DMS79 (cell line): ENCODE measurements around the gene LRG1.
"Not testable (repeated sequence)": the region's sequence is repeated elsewhere in the genome, so short reads cannot be mapped to it uniquely, and the experiment has no call there.

ENCODE experiments used
- DNase-seq: peaks from one replicate; lab custom pipeline; 2025; lab: John Stamatoyannopoulos, UW

Gene LRG1

DNA sequence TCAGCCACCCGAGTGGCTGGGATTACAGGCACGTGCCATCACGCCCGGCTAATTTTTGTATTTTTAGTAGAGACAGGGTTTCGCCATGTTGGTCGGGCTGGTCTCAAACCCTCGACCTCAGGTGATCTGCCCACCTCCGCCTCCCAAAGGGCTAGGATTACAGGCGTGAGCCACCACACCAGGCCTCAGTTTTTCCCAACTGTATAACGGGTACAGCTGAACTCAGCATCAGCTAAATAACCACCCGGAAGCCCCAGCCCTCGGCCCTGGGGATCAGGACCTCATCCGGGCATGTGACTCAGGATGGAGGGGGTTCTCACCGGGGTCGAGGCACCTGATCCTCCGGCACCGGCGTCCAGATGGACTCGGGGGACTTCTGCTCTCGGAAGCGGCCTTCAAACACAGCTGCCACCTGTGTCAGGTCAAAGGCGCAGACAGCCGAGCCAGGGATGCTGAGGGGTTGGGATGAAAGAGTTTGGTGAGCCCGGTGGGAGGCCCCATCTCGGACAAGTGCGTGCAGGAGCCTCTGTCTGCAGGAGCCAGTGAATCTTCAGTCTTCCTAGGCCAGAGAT, 10.7 kb upstream of the LRG1 start:
- DNase-seq: no peak

DNA sequence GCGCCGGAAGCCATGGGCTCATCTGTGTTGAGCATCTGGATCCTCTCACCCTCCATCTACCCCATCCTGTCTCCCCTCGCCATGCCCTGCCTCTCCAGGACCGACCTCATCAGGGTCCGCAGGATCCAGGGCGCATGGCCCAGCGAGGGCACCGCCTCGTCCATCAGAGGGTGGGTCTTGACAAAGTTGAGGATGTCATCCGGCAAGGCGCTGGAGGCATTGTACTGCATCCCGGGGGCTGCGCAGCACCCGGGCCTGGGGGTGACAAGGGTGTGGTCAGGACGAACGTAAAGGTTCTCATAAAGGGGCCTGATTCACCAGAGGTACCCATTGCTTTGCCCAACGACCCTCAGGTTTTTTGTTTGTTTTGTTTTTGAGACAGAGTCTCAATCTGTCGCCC, 10.2 kb upstream of the LRG1 start:
- DNase-seq: no peak

DNA sequence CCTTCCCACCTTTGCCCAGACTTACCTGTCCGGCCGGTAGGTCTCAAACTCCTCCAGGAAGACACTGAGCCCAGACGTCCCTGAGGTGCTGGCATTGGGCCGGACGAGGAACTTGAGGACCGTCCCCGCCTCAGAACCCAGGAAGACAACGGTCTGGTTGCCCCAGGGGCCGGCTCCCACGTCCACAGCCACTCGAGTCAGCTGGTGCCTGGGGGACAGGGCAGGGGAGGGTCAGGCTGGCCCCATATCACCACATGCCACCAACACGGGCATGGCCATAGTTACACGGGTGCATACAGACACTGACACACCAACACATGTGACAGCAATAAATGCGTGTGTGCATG, 8.4 kb upstream of the LRG1 start:
- DNase-seq: no peak

DNA sequence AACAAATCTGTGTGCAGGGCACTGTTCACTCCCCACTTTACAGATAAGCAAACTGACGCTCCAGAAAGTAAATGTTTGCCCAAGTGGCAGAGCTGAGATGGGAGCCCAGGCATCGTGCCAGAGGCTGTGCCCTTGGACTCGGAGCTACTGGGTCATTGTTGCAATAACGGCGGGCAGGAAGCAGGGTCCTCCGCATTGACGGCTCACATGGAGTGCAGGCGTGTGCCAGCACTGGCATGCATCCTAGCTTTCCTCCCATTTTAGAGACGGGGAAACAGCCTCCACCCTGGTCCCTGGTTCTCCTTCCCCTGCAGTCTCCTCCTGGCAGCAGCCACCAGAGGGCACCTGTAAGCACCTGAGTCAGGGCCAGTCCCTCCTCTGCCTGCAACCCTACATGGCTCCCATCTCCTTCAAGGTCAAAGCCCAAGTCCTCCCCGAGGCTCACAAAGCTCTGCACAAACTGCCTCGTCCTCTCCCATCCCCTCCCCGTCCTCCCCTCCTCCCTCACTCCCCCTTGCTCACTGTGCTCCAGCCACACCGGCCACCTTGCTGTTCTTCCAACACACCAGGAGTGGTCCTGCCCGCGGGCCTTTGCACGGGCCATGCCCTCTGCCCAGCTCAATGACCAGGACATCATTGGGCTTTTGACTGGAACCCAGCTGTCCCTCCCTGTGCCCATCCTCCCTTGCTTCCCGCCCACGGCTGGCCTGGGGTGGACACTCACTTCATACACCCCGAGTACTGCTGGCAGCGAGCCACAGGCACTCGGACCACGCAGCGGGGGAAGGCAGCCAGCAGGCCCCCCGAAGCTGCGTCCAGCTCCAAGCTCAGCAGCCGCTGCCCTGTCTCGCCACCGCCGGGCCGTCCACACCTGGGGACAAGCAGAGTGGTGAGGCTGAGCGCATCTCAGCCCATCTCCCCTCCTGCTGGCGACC, 7.7 kb upstream of the LRG1 start:
- no peak for DNase-seq

DNA sequence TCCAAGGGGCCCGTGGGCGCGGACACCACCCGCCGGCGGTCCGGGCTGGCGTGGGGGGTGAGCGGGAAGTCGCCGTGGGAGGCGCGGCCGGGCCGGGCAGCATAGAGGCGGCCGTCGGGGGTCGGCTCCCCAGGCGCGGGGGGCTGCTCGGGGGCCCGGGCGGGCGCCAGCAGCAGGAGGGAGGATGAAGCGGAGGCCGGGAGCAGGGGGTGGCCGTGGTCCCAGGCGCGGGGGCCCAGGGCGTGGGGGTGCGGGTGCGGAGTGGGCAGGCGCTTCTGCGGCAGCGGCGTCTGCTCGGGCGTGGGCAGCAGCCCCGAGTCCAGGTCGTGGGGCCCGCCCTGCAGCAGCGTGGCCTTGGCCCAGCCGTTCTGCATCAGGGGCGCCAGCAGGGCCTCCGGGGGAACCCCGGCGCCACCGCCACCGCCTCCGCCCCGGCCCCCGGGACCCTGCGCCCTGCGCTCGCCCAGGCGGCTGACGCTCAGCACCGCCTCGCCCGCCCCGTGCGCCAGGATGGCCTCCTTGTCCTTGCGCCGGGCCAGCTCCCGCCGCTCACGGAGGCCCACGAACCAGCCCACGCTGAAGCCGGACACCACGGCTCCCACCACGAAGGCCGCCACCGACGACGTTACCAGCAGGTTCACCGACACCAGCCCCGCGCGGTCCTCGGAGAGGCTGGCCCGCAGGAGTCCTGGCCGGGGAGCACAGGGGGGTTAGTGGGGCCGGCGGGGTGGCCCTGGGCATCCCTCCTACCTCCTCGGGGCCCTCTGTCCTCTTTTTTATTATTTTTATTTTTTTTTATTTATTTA, 4.2 kb upstream of the LRG1 start:
- DNase-seq: no peak

DNA sequence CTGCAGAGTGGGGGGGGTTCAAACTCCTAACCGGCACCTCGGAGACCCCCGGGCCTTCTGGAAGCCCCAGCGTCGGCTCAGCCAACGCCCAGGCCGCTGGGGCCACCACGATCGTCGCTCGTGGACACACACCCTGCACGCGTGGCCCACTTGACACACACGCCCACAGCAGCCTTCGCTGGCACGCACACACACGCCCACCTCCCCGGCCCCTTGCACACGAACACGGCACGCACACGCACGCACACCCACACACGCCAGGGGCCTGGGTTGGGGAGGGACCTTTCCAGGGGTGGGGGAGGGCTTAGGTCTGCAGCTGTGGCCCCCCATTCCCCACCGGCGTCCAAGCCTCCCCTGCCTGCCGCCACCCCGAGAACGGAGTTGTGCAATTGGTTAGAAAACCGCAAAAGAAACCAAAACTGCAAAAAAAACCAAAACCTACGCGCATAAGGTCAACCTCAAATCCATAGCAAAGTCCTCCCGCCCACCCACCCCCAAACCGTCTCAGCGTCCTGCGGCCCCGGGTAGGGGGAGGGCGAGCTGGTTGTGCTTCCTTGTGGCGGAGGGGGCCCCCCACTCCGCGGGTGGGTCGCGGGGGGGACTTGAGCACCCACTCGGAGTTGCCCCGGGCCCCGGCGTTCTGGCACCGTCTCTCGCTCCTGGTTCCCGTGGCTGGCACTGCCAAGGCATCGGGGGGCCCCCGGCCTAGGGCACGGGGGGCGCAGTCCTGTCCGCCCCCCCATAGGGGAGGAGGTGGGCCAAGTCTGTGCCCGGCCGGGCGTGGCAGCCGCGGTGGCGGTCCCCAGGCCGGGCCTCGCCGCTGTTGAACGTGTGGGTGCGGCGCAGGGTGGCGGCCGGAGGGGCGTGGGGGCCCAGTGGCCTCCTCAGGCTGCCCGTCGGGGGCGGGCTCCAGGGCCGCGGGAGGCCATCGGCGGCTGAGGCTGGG, 3.3 kb upstream of the LRG1 start:
- no peak for DNase-seq

DNA sequence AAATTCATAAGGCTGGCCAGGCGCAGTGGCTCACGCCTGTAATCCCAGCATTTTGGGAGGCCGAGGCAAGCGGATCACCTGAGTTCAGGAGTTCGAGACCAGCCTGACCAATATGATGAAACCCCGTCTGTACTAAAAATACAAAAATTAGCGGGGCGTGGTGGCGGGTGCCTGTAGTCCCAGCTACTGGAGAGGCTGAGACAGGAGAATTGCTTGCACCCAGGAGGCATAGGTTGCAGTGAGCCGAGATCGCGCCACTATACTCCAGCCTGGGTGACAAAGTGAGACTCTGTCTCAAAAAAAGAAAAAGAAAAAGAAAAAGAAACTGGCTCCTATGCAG, 1.9 kb upstream of the LRG1 start:
- not testable (repeated sequence) for DNase-seq

DNA sequence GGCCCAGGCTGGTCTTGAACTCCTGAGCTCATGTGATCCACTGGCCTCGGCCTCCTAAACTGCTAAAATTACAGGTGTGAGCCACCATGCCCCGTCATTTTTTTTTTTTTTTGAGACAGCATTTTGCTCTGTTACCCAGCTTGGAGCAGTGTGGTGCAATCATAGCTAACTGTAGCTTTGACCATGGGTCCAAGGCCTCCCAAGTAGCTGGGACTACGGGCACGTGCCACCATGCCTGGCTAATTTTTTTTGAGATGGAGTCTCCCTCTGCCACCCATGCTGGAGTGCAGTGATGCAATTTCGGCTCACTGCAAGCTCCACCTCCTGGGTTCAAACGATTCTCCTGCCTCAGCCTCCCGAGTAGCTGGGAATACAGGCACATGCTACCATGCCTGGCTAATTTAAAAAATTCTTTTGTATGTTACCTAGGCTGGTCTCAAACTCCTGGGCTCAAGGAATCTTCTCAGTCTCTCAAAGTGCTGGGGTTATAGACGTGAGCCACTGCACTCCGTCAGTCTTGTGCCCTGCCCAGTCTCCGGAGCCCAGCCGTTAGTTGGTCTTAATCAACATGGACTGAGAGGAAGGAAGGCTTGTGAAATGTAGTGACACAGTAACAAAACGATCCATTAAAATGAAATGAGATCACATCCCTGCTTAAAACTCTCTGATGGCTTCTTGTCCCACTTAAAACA, 1.4 kb upstream of the LRG1 start:
- no peak for DNase-seq

DNA sequence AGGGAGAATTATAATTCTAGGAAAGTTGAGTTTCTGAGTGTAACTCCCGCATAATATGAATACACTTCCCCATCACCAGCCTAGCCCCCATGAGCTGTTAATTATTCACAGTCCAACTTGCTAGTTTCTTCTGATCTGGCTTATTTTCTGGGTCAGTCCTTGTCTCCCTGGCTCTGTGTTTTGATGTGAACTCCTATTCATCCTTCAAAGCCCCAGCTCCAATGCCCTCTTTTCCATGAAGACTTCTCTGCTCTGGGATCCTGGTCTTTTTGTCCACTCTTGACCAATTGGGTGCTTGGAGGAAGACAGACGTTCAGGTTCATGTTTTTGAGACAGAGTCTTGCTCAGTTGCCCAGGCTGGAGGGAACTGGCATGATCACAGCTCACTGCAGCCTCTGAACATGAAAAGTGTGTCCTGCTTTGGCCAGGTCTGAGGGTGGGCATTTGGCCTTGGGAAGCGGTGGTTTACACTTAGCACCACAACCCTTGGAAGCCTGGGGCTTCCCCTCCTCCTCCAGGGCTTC, 605 bp downstream of the LRG1 start:
- DNase-seq: no peak

DNA sequence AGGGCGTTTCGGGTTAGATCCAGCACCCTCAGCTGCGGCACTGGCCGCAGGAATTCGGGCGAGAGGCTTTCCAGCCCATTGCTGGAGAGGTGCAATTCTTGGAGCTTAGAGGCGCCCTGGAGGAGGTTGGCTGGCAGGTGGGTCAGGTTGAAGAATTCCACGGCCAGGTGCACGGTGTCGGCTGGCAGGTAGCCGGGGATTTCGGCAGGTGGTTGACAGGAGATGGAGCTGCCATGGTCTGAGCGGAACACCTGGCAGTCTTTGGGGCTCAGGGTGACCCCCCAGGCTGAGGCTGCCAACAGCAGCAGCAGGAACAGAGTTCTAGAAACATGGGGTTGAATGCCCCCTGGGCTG, 1.3 kb downstream of the LRG1 start:
- DNase-seq: peak; percentile 69

DNA sequence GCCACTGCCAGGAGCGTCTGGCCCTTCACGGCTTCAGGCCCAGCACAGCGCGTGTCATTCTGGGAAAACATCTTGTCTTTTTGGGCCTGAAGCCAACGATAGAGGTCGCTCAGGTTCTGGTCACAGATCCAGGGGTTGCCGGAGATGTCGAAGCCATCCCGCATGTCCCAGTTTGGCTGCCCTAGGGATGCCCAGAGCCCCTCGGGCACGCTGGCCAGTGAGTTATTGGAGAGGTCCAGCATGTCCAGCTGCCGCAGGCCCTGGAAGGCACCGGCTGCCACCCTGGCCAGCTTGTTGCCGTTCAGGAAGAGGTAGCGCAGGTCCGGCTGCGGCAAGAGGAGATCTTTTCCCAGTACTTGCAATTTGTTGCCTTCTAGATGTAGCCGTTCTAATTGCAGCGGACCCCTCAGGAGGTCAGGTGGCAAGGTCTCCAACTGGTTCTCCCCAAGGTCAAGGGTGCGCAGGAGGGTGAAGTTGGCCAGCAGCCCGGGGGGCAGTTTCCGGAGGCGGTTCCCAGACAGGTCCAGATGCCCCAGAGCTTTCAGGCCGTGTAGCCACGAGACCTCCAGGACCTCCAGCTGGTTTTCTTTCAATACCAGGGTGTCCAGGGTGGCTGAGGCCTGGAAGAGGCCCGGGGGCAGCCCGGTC, 1.8 kb downstream of the LRG1 start:
- peak; percentile 23 for DNase-seq

DNA sequence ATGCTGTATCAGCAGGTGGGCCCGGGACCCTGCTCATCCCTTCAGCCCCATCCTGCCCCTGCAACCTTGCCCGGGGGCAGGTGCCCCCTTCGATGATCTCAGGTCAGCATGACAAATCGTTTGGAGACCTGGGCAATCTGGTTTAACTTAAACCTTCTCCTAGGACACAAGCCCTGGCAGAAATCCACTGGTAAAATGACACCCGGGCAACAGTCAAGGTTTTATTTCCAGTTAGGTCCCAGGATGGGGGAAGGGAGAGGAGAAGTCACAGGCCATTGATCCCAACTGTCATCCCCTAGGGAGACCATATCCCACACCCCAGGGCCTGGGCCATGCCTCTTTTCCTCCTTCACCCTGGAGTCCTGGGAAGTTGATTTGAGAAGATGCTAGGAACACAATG, 3.0 kb downstream of the LRG1 start:
- DNase-seq: no peak

DNA sequence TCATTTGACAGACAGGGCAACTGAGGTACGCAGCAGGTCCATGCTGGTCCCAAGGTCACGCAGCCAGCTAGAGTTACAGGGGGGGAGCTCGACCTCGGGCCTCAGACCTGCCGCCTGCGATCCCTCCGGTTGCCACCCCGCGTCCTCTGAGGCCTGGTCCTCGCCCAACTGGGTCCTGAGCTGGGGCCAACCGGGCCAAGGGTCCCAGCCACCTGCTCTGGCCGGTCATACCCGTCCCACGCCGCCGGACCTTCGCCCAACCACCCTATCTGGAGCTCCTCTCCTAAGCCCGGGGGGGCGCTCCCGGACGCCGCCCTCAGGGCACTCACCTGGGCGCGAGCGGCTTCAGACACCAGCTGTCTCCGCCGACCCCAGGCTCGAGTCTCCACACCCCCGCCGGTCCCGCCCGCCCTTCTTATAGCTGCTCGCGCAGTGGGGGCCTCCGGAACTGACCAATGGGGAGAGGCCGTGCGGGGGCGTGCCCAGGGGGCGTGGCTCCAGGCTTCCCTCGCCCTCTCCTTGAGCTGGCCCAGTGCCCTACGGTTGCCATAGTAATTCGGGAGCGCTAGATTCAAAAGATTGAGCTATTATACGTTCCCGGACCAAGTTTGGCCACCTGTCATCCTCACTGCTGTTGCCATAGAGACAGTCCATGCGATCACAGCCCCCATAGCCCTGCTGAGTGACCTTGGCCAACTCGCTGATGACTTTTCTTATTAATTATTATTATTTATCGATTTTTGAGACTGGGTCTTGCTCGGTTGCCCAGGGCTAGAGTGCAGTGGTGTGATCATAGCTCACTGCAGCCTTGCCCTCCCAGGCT, 4.8 kb downstream of the LRG1 start, which contains the start of gene PLIN5:
TSS of gene PLIN5 (minus strand) at position 389 of the 823 bp plus-strand sequence. CDS start 1,150 bp downstream, outside the sequence.
- DNase-seq: peak; percentile 73

DNA sequence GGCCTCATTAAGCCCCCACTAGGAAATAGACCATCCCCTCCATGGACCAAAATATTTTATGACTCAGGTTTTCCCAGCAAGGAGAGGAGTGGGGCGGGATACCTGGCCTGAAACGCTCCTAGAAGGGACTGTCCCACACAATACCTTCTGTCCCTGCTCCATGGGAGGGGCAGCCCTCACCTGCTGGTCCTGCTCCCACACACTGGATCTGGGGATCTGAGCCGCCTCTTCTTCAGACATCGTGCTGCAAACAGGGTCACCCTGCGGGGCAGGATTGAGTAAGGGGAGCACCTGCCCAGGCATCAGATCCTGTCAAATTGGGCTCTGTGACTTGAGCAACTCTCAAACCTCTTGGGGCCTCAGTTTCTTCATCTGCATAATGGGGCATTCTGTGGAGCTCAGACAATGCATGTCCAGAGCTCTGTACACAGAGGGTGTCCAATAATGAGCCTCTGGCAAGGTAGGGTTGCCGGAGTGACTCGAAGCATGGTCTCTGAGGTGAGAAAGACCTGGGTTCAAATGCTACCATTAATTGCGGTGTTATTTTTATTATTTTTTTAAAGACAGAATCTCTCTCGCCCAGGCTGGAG, 5.9 kb downstream of the LRG1 start:
- no peak for DNase-seq

DNA sequence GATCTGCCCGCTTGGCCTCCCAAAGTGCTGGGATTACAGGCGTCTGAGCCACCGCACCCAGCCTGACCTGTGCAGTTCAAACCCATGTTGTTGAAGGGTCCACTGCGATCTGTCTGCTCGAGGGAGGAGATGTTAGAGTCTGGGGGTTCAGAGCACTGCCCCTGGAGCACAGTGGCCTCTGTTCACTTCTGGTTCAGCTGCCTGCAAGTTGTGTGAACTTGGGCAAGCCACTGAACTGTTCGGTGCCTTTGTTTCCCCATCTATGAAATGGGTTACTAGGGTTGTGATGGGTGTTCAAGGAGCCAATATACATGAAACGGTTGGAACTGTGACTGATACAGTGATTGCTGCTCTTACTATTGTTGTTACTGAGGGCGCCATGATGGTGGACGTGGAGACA, 6.5 kb downstream of the LRG1 start:
- no peak for DNase-seq

DNA sequence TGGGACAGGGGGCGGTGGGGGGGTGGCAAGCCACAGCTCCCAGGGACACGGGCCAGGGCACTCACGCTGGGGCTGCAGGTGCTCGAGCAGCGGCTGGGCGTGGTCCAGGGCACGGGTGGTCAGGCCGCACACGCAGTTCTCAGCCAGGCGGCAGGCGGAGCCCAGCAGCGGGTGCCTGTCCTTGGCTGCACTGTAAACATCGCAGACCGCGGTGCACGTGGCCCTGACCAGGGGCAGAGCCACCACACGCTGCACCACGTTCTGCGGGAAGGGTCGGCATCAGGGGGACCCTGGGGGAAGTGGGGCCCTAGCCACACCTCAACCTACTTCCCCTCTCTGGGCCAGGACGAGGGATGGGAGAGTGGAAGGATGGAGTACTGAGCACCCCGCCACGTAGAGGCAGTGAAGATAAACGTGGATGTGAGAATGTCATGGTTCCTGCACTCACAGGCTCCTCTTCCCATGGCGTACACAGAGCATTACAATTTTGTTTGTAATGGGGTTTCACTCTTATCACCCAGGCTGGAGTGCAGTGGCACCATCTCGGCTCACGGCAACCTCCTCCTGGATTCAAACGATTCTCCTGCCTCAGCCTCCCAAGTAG, 8.2 kb downstream of the LRG1 start:
- DNase-seq: no peak

DNA sequence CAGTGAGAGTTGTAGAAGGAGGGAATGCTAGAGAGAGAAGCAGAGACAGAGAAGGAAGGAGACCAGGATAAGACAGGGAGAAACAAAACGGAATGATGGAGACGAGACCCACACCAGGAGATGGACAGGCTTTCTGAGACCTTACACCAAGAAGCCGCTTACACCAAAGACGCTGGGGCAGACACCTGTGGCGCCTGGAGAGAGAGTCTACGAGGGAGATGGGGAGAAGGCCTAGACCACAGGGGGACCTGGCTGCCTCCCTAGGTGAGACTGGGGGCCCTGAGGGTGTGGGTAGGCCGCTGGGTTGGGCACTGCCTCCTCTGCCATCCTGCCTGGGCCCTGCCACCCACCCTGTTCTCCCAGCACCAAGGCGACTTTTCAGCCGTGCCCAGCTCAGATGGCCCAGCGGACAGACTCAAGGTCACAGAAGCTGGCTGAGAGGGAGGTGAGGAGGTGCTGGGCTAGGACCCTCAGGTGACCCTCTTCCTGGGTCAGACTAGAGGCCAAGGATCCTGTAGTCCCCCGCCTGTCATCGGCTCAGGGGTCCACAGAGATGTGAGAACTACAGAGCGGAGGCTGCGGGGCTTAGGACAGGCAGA, 9.8 kb downstream of the LRG1 start:
- no peak for DNase-seq

DNA sequence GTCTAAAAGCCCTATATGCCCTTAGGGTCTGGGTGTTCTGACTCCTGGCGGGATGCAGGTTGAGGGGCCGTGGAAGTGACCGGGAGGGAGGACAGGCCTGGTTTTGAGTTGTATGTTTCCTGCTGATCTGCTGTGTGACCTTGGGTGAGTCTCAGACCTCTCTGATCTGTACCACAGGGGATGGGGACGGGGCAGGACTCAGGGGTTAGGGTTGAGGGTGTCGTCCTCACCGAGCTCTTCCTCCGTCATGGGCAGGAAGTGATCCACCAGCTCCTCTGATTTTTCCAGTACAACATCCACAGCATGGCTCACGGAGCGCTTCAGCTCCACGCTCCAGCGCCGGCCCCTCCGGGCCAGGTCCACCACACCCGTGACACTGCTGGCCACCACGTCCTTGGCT, 11.0 kb downstream of the LRG1 start:
- no peak for DNase-seq
